Trophoblast cell (in vitro differentiated cells and primary cell): ENCODE results near the gene VPS37D.

Source experiments
- DNase-seq, 2 donors: peaks; one replicate each; pipeline ENCODE4 v3.0.0-alpha.2; 2016
- H2AFZ ChIP-seq: 2 replicates; pipeline ENCODE4 v1.6.1; 2013; ENCODE audit warnings: low read length, moderate library complexity, mild to moderate bottlenecking; ENCODE audit not compliant: insufficient read depth, poor library complexity
- H2AK5ac ChIP-seq: 2 replicates; pipeline ENCODE4 v1.6.1; 2013; ENCODE audit warnings: mild to moderate bottlenecking, low read length
- H2BK120ac ChIP-seq: 2 replicates; pipeline ENCODE4 v1.6.1; 2013; ENCODE audit warnings: low read length, mild to moderate bottlenecking, moderate library complexity; ENCODE audit not compliant: insufficient read depth, poor library complexity
- H2BK12ac ChIP-seq: 2 replicates; pipeline ENCODE4 v1.6.1; 2013; ENCODE audit warnings: mild to moderate bottlenecking, low read length, moderate library complexity
- H2BK5ac ChIP-seq: 2 replicates; pipeline ENCODE4 v1.6.1; 2013; ENCODE audit warnings: low read length, low read depth, moderate library complexity, mild to moderate bottlenecking; ENCODE audit not compliant: poor library complexity
- H3K14ac ChIP-seq: 2 replicates; pipeline ENCODE4 v1.6.1; 2013; ENCODE audit warnings: mild to moderate bottlenecking, low read length
- H3K18ac ChIP-seq: 2 replicates; pipeline ENCODE4 v1.6.1; 2013; ENCODE audit warnings: mild to moderate bottlenecking, low read length
- H3K23ac ChIP-seq: 2 replicates; pipeline ENCODE4 v1.6.1; 2013; ENCODE audit warnings: low read length
- H3K27ac ChIP-seq: 2 replicates; pipeline ENCODE4 v1.5.1; 2013; ENCODE audit warnings: low read depth, mild to moderate bottlenecking, inconsistent platforms, low read length, moderate library complexity
- H3K27me3 ChIP-seq: 2 replicates; pipeline ENCODE4 v1.6.1; 2013; ENCODE audit warnings: inconsistent platforms, mild to moderate bottlenecking, low read length, moderate library complexity; ENCODE audit not compliant: insufficient read depth
- H3K36me3 ChIP-seq, 2 experiments: 1 replicate in 1 of 2; 2 replicates in 1 of 2; pipeline ENCODE4 v1.6.1; 2013; ENCODE audit warnings: low read length in 2 of 2, mild to moderate bottlenecking in 2 of 2, moderate library complexity in 1 of 2; ENCODE audit not compliant: insufficient read depth in 2 of 2, control insufficient read depth in 1 of 2
- H3K4ac ChIP-seq: 2 replicates; pipeline ENCODE4 v1.6.1; 2013; ENCODE audit warnings: low read depth, mild to moderate bottlenecking, low read length, moderate library complexity
- H3K4me1 ChIP-seq, 2 experiments: 1 replicate in 1 of 2; 2 replicates in 1 of 2; pipeline ENCODE4 v1.6.1; 2013; ENCODE audit warnings: low read length in 2 of 2, mild to moderate bottlenecking in 2 of 2, moderate library complexity in 1 of 2; ENCODE audit not compliant: insufficient read depth in 2 of 2, control insufficient read depth in 1 of 2
- H3K4me2 ChIP-seq: 2 replicates; pipeline ENCODE4 v1.6.1; 2013; ENCODE audit warnings: inconsistent platforms, mild to moderate bottlenecking, low read length, moderate library complexity
- H3K4me3 ChIP-seq: 2 replicates; pipeline ENCODE4 v1.5.1; 2013; ENCODE audit warnings: mild to moderate bottlenecking, low read depth, low read length, inconsistent platforms
- H3K79me1 ChIP-seq: one replicate; pipeline ENCODE4 v1.6.1; 2013; ENCODE audit warnings: low read length
- H3K79me2 ChIP-seq: 2 replicates; pipeline ENCODE4 v1.6.1; 2013; ENCODE audit warnings: low read length, mild to moderate bottlenecking; ENCODE audit not compliant: control insufficient read depth, insufficient read depth, poor library complexity
- H3K9ac ChIP-seq: 2 replicates; pipeline ENCODE4 v1.6.1; 2013; ENCODE audit warnings: mild to moderate bottlenecking, low read length
- H3K9me3 ChIP-seq: 2 replicates; pipeline ENCODE4 v1.6.1; 2013; ENCODE audit warnings: low read depth, mild to moderate bottlenecking, control low read depth, inconsistent platforms, low read length; ENCODE audit not compliant: insufficient read depth
- H4K12ac ChIP-seq: 2 replicates; pipeline ENCODE4 v1.6.1; 2013; ENCODE audit warnings: low read depth, mild to moderate bottlenecking, low read length, moderate library complexity
- H4K8ac ChIP-seq: 2 replicates; pipeline ENCODE4 v1.6.1; 2013; ENCODE audit warnings: low read depth, mild to moderate bottlenecking, low read length, moderate library complexity
- H4K91ac ChIP-seq: one replicate; pipeline ENCODE4 v1.6.1; 2013; ENCODE audit warnings: low read depth, mild to moderate bottlenecking, low read length, moderate library complexity
- WGBS: extraction: QIAGEN DNeasy Blood & Tissue Kit; methylation state at CpG from one replicate; pipeline ENCODE4 v1.1.7; 2013; ENCODE audit warnings: missing lambda C conversion rate; ENCODE audit not compliant: insufficient read length, insufficient coverage; ENCODE audit errors: extremely low coverage; 5-methylcytosine and 5-hydroxymethylcytosine counted together

The VPS37D gene

DNA sequence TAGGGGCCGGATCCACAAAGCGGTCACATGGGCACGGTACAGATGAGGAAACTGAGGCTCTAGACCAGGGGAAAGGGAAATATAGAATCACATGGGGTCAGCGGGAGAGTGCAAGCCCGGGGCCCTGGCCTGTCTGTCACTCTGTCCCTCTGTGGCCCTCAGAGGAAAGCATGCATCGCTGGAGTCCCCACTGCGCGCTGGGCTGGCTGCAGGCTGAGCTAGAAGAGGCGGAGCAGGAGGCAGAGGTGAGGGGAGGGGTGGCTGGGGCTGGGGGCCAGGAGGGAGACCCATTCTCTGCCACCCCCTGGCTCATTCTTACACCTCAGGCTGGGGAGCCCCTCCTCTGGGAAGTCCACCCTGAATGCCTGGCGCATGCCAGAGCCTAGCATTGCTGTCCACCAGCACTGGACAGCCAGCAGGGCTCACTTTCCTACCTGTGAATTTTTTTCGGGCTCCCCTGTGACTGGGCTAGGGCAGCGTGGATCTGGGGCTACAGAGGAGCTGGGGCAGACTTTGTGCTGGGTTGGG, 2.3 kb downstream of the VPS37D start:
- Histone ChIP-seq H3K36me3 (no peaks in the 10 kb centered on the region), H3K79me1 (no peaks in the 10 kb centered on the region), H3K4me3 (no peak overlapping the region), H2BK120ac (no peak overlapping the region), H3K4me2 (no peak overlapping the region), H2BK12ac (no peak overlapping the region), H4K12ac (no peak overlapping the region), H3K18ac (no peak overlapping the region), H3K9me3 (peaks cover 5% of the 10 kb centered on the region), H4K91ac (no peak overlapping the region), H3K23ac (no peak overlapping the region), H3K9ac (no peak overlapping the region), H3K27me3 (no peaks in the 10 kb centered on the region), H2AK5ac (no peak overlapping the region), H3K27ac (no peak overlapping the region), H3K4me1 (peaks cover 0 to 3% of the 10 kb centered on the region in 2 experiments), H3K4ac (no peak overlapping the region), H4K8ac (no peak overlapping the region), H3K79me2 (no peaks in the 10 kb centered on the region), H3K14ac (no peak overlapping the region), H2AFZ (no peak overlapping the region), H2BK5ac (no peak overlapping the region)
- WGBS, result no CpG with 5 or more reads among the region's 12 CpGs
- no peak for DNase-seq

GRCh38 chr7:73671322-73671661, 3.7 kb downstream of the VPS37D start:
- Histone ChIP-seq H3K36me3 (no peaks in the 10 kb centered on the region), H3K4me1 (peaks cover 0 to 3% of the 10 kb centered on the region in 2 experiments), H3K27me3 (no peaks in the 10 kb centered on the region), H3K4me3 (no peak overlapping the region), H3K4ac (no peak overlapping the region), H2BK12ac (no peak overlapping the region), H3K79me1 (no peaks in the 10 kb centered on the region), H2BK120ac (no peak overlapping the region), H3K9ac (no peak overlapping the region), H2BK5ac (no peak overlapping the region), H3K4me2 (no peak overlapping the region), H3K18ac (no peak overlapping the region), H4K12ac (no peak overlapping the region), H3K27ac (no peak overlapping the region), H4K91ac (no peak overlapping the region), H2AK5ac (no peak overlapping the region), H3K79me2 (no peaks in the 10 kb centered on the region), H2AFZ (no peak overlapping the region), H4K8ac (no peak overlapping the region), H3K9me3 (peaks cover 5% of the 10 kb centered on the region), H3K14ac (no peak overlapping the region), H3K23ac (no peak overlapping the region)
- DNase-seq, result no peak
- WGBS, result no CpG with 5 or more reads among the region's 12 CpGs

DNA sequence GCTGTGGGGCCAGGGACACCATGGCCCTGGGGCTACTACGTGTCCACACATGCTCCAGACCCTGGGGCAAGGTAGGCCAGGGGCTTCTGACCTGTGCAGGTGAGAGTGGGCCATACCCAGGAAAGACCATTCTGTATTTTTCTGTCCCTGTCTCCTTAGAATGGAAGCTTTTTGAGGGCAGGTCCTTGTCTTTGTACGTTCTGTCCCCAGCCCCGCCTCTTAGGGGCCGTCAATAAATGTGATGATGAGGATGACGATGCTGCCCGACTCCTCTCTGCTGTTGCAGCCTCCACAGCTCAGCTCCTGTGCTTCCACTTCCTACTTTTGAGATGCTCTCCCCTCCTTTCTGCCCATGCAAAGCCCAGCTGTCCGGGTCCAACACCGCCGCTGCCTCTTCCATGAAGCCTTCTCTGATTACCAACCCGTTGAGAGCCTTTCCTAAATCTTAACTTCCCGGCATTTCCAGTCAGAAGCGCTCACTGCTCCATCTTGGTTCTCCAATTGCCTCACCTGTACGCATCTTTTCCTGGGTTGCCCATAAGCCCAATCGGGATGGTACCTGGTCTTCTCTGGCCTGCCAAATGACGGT, 4.3 kb downstream of the VPS37D start:
- Histone ChIP-seq H3K18ac (no peak overlapping the region), H3K27me3 (no peaks in the 10 kb centered on the region), H3K9me3 (peaks cover 5% of the 10 kb centered on the region), H2BK12ac (no peak overlapping the region), H3K4me2 (no peak overlapping the region), H3K79me1 (no peaks in the 10 kb centered on the region), H2AFZ (no peak overlapping the region), H3K4me1 (peaks cover 0 to 3% of the 10 kb centered on the region in 2 experiments), H3K9ac (no peak overlapping the region), H3K27ac (no peak overlapping the region), H4K91ac (no peak overlapping the region), H4K8ac (no peak overlapping the region), H3K4ac (no peak overlapping the region), H3K79me2 (no peaks in the 10 kb centered on the region), H4K12ac (no peak overlapping the region), H3K4me3 (no peak overlapping the region), H3K36me3 (no peaks in the 10 kb centered on the region), H3K23ac (no peak overlapping the region), H2AK5ac (no peak overlapping the region), H3K14ac (no peak overlapping the region), H2BK120ac (no peak overlapping the region), H2BK5ac (no peak overlapping the region)
- DNase-seq, result no peak
- WGBS, result no CpG with 5 or more reads among the region's 15 CpGs

DNA sequence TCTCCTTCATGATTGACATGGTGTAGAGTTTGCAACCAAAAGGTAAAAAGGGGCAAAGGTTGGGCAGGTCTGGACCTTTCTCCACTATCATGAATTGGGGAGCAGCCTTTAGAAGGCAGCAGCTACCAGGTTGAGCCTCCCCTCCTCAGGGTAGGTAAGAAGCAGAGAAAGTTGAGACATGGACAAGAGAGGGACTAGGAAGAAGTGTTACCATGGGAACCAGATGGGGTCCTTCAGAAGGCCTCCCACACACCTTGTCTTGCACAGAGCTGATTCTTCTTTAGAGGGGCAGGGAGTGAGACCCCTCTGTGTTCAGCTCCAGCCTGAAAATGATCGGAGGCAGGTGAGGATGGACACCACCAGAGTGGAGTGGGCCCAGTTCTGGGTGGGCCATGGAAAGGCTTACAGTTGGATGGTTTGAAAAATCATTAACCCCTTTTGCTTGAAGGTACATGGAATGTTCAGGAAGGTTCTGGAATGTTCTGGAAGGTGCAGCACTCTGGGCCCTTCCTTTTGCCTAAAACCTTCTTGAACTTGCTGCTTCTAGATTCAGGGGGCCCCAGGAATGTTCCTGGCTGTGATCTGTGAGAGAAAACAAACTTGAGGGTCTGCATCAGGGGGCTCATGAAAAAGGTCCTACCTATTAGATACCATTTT, 7.0 kb downstream of the VPS37D start:
- Histone ChIP-seq H3K4ac (no peak overlapping the region), H2AK5ac (no peak overlapping the region), H4K12ac (no peak overlapping the region), H3K4me2 (no peak overlapping the region), H2AFZ (no peak overlapping the region), H3K36me3 (peaks cover 6 to 9% of the 10 kb centered on the region in 2 experiments), H2BK120ac (no peak overlapping the region), H3K9me3 (peaks cover 6% of the 10 kb centered on the region), H3K23ac (no peak overlapping the region), H3K27ac (no peak overlapping the region), H3K18ac (no peak overlapping the region), H3K79me2 (no peaks in the 10 kb centered on the region), H4K91ac (no peak overlapping the region), H3K14ac (no peak overlapping the region), H3K4me3 (no peak overlapping the region), H2BK5ac (no peak overlapping the region), H4K8ac (no peak overlapping the region), H3K27me3 (no peaks in the 10 kb centered on the region), H3K9ac (no peak overlapping the region), H3K4me1 (no peaks in the 10 kb centered on the region), H2BK12ac (no peak overlapping the region), H3K79me1 (no peaks in the 10 kb centered on the region)
- WGBS, result no CpG with 5 or more reads among the region's 1 CpG
- no peak for DNase-seq
